ENCODE data around the gene DIAPH2.
"Not testable (repeated sequence)": the region's sequence is repeated elsewhere in the genome, so short reads cannot be mapped to it uniquely, and the experiment has no call there.

The DIAPH2 gene

DNA sequence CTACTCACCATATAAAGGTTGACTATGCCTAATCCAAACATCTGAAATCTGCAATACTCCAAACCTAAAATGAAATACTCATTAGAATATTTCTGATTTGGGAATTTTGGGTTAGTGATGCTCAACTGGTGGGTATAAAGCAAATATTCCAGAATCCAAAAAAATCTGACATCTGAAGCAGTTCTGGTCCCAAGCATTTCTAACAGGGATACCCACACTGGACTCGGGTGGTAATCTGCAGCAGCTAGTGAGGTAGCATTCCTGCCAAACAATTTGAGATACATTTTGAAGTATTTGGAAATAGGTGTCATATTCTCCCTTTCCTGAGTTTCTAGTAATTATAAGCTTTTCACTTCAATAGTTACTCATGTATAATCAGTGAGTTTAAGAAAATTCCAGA is 149.5 kb downstream of the DIAPH2 start:
- DNase-seq = no peak

DNA sequence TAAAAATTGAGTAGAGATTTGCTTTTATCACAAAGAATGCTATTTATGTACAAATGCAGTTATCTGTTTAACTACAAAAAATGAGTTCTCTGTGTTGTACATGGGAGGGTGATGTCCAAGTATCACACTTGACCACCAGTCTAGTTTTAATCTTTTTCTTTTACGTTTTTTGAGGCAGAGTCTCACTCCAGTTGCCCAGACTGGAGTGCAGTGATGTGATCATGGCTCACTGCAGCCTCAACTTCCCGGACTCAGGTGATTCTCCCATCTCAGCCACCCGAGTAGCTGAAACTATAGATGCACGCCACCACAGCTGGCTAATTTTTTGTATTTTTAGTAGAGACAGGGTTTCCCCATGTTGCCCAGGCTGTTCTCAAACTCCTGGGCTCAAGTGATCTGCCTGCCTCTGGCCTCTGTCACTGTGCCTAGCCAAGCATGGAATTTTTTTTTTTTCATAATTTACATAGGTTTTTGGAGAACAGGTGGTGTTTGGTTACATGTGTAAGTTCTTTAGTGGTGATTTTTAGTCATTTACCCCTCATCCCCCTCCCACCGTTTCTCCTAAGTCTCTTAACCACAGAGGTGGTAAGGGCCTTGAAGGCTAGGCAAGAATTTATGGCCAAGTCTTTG is 151.1 kb downstream of the DIAPH2 start:
- no peak for DNase-seq

DNA sequence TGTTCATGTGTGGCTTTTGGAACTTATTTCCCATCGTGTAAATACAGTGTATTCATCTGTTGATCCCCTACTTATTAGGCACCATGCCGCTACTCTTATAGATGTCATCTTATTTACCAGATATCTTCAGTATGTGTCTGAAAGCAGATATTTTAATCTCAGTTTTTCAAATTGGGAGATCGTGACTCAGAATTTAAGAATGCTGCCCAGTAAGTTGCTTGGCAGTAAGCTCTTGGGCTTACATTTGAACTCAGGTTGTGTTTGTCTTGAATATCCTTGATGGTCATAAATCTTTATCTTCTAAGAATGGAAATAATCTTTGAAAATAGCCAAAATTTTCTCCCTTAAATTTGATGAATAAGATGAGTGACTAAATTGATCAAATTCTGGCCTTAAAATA is 153.2 kb downstream of the DIAPH2 start:
- DNase-seq = no peak

DNA sequence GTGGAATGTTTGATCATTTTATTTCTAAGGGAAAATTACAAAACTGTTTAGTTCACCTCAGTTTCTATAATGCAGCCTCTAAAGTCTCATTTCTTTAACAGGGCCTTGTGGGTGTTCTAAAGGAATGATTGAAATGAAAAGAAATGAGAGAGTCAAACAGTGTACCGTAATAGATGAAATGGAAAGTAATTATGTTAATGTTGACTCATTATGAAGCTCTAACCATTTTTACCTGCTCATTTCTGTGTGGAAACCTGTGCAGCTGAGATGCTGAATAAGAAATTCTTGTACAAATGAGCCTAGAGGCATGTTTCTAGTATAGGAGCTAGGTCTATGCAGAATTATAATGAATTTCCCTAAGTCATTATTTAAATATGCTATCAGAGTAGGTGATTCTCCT is 153.9 kb downstream of the DIAPH2 start:
- DNase-seq = no peak

DNA sequence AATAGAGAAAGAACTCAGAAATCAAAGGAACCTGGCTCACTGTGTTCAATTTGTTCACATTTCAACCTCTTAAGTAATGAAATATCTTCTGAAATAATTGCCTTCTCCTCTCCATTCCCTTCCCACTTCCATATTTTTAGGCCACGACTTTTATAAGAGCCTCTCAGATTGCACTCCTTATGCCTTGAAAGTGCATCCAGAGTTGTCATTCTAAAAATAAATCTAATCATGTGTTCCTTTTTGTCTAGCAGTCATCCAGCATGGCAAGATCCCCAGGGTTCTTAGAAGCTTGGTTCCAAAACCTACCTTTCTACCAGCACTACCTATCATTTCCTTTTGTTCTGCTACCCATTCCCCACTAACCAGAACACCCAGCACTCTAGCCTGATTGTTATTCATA is 156.7 kb downstream of the DIAPH2 start:
- no peak for DNase-seq

DNA sequence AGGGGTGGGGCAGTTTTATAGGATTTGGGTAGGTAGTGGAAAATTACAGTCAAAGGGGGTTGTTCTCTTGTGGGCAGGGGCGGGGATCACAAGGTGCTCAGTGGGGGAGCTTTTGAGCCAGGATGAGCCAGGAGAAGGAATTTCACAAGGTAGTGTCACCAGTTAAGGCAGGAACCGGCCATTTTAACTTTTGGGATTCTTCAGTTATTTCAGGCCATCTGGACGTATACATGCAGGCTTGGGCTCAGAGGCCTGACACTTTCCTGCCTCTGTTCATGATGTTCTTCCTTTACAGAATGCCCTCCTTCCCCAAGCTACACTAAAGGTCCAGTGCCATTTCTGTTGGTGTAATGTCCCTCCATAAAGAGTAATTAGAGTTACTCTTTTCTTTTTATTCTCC is 157.2 kb downstream of the DIAPH2 start:
- DNase-seq = not testable (repeated sequence)

DNA sequence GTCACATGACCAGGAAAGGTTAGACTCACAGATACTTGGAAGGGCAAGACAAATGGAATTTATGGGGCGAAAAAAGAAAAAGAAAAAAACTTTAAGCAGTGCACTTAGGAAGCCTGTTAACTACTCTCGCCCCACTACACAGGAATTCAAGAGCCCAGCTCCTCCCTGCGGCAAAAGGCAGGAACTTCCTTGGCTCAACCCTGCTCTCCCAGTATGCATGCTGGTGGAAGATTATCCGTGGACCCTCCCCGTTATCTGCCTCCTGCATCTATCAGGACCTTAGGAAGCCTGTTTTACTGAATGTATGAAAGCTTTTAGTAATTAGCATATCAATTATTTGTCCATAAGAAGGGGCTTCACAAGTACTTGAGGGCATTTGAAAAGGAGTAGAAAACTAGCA is 158.9 kb downstream of the DIAPH2 start:
- no peak for DNase-seq

DNA sequence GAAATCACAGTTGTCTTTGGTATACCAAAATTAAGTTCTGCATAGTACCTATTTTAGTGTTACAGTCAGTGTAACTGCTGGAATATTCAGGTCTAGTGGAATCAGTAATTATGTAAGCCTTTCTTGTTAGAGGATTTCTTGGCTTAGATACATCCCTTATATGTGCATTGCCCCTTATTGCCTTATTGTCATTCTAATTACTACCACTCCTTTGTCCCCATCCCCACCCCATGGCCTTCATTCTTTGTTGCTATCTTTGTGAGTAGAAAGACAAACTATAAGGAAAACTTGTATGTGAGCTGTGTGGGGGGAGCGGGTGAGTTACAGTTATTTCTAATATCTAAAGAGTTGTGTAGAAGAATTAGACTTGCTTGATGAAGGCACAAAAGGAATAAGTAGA is 162.2 kb downstream of the DIAPH2 start:
- DNase-seq = no peak

DNA sequence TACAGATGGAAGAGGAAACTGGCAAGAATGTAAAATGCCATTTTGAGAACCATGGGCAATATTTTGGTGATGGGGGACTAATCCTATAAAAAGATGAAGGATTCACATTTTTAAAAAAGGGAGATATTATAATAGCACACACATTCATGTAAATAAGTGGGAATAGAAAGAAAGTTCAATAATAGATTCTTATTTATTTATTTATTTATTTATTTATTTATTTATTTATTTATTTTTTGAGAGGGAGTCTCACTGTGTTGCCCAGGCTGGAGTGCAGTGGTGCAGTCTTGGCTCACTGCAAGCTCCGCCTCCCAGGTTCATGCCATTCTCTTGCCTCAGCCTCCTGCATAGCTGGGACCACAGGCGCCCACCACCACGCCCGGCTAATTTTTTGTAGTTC is 174.8 kb downstream of the DIAPH2 start:
- not testable (repeated sequence) for DNase-seq

DNA sequence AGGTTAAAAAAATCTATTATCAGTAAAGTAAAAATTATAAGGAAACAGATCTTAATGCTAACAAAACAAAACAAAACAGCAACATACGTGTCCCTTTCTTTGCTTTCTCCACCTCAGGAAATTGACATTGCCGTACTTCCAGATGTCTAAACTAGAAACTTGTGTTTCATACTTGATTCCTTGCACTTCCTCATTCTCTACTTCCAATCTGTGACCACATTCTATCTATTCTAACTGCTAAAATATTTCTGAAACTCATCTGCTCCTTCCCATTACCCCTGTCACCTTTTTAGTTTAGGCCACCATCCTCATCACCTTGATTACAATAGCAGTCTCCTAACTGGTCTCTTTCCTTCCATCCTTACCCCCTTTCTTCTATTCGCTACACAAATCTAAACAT is 176.6 kb downstream of the DIAPH2 start:
- DNase-seq = no peak

DNA sequence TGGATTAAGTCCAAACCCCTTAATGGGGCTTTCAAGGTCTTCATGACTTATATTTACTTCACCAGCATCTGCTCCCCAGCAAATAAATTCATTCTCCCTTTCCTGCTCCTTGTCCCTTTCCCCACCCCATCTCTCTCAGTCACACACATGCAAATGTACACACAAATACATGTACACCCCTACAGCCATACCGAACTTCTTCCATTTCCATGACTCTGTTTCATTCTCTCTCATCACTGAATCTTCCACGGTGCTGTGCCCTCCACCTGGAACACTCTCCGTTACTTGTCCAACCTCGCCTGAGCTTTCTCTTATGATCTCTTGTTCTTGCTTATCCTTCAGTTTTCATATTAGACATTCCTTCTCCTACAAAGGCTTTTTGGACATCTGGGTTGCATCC is 177.0 kb downstream of the DIAPH2 start:
- no peak for DNase-seq

DNA sequence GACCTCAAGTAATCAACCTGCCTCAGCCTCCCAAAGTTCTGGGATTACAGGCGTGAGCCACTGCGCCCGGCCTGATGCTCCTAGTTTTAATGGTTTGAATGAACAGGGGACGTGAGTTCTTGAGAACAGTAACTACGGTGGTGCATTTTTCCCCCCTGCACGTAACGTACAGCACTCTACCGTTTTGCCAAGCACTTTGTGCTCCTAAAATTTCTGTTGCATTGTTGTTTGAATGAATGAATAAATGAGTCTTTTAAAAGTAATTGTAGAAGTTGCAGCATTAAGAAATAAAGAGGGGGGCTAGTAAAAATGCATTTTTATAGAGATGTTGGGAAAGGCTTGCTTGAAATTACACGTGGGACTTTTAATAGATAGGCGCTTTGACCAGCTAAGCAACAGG is 199.0 kb downstream of the DIAPH2 start, which contains the start of gene RPA4:
TSS of gene RPA4 (plus strand) at position 301 of the 400 bp plus-strand sequence. CDS start 403 bp downstream, outside the sequence.
- no peak for DNase-seq

DNA sequence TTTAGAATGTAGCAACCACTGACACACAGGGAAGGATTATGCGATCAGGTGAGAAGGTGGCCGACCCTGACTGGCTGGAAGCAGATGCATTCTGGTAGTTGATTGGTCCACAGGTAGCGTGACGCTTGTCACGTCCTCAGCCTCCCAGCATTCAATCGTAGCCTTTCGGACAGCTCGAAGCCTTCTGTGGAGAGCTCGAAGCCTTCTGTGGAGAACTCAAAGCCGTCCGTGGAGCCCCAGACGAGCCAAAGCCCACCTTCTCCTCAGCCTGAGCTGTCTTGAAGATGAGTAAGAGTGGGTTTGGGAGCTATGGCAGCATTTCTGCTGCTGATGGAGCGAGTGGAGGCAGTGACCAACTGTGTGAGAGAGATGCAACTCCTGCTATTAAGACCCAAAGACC is 199.4 kb downstream of the DIAPH2 start:
- no peak for DNase-seq

DNA sequence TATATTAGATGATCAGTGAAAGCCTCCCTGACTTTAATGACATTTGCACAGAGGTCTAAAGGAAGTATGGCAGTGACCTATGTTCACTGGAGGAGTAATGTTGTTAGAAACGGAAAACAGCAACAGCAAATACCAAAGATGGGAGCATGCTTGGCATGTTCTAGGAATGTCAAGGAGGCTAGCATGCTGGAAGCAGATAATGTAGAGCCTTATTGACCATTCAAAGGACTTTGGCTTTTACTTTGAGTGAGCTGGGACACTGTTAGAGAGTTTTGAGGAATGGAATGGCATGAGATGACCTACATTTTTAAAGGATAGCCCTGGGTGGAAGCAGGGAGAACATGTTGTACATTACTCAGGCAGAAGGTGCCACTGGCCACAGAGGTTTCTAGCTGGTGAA is 205.1 kb downstream of the DIAPH2 start:
- no peak for DNase-seq

DNA sequence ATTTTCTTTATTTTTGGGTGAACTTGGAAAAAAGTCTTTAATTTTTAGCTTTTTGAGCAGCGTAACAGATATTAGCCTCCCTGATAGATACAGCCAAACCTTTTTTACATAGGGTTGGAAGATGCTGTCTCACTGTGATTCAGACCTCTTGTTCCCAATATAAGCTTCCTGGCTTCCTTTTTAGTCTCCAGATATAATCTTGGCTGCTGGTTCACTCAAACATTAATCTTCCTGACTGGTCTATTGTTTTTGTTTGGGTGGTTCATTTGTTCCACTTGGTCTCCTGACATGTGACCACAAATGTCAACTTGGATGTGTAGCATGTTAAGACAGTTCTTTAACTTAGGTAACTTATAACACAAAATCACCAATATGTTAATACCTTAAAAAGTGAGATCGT is 222.1 kb downstream of the DIAPH2 start:
- DNase-seq = no peak

DNA sequence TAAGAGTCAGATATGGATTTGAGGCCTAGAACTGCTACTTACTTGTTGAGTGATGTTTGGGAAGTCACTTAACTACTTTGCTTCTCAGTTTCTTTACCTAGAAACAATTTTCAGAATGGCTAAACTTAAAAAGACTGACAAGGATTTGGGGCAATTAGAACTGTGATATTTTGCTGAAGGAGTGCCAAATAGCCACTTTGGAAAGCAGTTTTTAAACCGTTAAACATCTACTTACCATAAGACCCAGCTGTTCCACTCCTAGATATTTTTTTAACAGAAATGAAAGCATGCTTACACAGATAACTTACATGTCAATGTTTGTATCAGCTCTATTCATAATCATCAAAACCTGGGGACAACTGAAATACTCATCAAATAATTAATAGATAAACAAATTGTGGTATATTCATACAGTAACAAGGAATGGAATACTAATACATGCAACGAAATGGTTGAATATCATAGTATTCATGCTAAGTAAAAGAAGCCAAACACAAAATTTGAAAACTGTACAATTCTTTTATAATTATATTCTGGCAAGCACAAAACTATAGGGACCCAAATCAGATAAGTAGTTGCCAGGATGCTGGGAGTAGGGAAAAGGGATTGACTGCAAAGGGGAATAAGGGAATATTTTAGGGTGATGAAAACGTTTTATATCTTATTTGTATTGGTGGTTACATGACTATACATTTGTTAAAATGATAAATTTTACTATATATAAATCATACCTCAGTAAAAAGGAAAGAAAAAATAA is 223.1 kb downstream of the DIAPH2 start:
- no peak for DNase-seq

DNA sequence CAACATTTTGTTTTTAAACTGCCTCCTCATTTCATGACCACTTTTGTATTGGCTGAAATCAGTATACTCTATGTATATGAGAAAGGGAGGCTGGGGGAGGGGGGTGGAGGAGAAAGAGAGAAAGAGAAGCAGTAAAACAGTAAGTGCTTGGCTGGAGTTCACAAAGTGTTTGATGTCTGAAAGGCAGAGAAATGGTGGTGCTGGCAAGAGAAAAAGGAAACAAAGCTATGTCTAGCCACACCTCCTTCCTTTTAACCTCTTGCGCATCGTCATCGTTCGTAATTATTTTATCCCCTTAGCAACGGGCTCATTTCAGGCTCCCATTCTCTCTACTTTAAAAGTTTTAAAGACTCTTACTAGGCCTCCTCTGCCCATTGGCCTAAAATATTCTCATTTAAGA is 224.6 kb downstream of the DIAPH2 start:
- DNase-seq = no peak

DNA sequence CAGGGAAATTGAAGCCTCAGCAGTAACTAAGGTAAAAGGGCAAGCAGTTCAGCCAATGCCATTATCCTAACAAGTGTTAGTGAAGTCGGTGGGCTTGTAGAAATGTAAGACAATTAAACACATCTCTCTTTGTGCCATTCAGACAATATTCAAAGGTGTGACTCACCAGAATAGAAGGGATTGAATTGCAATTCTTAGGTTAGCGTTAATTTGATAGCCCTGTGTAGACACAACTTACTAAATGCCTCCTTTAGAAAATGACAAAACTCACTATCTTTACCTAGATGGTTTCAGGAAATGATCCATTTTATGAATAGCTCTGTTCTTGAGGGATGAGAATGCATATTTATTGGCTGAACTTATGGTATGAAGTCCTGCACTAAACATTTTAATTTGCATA is 234.2 kb downstream of the DIAPH2 start:
- DNase-seq = no peak

DNA sequence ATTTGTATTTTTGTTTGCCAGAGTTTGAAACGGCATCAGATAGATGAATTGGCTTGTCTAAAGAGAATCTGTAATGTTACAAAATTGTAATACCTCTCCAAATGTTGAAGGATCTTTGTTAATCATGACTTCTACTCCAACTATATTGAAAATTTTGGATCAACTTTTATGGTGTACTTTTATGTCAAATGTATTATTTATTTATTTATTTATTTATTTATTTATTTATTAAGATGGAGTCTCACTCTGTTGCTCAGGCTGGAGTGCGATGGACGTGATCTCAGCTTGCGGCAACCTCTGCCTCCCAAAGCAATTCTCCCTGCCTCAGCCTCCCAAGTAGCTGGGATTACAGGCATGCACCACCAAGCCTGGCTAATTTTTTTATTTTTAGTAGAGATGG is 235.0 kb downstream of the DIAPH2 start:
- DNase-seq = no peak

DNA sequence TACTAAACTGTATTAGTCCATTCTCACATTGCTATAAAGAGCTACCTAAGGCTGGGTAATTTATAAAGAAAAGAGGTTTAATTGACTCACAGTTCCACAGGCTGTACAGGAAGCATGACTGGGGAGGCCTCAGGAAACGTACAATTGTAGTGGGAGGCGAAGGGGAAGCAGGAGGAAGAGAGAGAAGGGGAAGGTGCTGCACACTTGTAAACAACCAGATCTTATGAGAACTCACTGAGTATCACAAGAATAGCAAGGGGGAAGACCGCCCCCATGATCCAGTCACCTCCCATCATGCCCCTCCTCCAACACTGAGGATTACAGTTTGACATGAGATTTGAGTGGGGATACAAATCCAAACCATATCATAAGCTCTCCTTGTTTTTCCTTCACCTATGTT is 239.9 kb downstream of the DIAPH2 start:
- DNase-seq = no peak

DNA sequence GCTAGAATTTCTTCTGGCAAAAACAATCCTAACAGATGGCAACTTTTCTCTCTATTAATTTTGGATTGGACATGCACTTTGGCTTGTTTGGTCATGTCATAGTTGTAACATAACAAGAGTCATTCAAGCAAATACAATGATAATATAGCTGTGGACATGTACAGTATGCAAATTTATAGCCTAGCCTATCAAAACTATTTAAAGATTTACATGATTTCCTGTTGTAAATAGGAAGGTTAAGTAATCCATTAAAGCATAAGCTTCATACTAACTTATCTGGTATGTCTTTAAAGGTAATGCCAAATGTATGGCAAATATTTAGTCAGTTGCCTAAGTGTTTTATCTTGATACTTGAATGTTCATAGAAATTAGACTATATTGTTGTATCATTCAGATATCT is 244.4 kb downstream of the DIAPH2 start:
- DNase-seq = no peak

DNA sequence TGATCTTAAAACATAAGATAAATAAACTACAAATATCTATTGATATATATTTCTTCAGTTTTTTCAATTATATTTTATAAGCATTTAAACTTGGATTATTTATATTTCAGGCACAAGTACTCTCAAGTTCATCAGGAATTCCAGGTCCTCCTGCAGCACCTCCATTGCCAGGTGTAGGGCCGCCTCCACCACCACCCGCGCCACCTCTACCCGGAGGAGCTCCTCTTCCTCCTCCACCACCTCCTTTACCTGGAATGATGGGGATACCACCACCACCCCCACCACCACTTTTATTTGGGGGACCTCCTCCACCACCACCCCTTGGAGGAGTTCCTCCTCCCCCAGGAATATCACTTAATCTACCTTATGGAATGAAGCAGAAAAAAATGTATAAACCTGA is 273.1 kb downstream of the DIAPH2 start:
- DNase-seq = no peak

DNA sequence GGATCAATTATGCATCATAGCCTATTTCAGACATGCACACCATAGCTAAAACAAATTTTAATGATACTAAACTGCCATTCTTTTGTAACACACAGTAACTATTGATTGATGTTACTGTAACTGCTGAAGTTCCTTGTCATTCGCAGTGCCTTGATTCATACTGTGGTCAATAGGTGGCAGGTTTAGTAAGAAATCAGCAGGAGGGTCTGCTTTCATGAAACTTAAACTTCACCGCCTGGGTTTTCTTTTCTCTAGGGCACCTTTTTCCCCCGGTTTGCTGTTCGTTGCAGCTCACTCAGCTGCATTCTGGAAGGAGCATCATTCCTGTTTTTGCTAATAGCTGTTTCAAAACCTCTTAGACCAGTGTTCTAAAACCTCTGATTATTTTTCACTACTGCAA is 287.2 kb downstream of the DIAPH2 start:
- DNase-seq = no peak

DNA sequence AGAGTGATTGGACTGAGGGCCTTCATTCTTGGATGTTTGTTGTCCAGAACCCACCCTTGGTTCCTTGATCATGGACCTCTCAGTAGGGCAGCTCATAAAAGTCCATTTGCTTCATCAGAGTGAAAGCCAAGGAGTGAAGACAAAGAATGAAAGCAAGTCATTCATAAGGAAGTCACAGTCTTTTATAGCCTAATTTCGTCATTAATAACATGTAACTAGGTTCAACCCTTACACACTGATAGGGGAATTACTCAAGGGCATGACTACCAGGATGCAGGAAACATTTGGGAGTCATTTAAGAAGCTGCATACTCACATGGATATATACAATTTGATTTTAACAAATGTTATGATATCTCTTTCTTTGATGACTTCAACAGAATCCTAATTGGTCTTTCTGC is 294.3 kb downstream of the DIAPH2 start:
- no peak for DNase-seq

DNA sequence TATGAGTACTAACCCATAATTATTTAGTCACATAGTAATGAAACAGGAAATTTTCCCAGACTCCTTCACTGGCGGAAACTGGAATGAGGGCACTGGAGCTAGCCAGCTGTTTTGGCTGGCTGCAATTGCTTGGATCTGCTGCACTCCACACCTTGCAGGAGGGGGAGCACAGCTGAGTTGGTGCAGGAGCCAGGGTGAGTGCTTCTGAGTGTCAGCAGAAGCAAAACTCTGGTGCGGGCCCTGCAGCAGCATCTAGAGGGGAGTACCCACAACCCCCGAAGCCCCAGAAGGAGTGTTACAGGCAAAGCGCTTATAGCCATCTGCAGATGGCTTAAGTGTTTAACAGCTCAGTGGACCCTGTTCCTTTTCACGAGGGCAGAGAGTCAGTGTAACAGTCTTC is 295.1 kb downstream of the DIAPH2 start:
- DNase-seq = no peak
